ENCODE measurements around the gene ARHGAP24. TPM values are rescaled to one million over a fixed set of nuclear protein-coding genes. Genes with fewer than 3 reads are reported as not detected.

ARHGAP24 gene
- total RNA-seq, 1 donor from 2014 or later = 1.5 TPM

DNA sequence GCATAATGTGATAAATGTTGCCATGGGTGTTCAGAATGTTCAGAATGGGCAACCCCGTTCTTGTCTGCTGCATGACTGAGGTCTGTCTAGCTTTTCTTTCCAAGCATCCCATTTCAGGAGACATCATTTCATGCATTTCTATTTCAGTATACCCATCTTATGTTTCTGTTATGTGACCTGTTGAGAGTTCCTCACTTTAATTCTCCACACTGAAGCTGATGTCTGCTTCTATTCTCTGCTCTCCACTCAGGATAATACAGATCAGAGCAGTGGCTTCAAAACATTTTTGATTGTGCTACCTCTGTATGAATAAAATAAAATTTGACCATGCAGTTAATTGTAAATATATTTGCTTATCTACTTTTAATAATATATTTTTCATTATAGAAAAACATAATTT lies 398.6 kb downstream of the ARHGAP24 start:
- no peak for DNase-seq (ENCODE audit: low read depth, low spot score)
- peaks cover 9% of the 10 kb centered on the region for H3K4me1 Mint-ChIP-seq
- H3K27me3 Mint-ChIP-seq (ENCODE audit: low read depth) = no peaks in the 10 kb centered on the region
- TF ChIP-seq, protein P1, sequence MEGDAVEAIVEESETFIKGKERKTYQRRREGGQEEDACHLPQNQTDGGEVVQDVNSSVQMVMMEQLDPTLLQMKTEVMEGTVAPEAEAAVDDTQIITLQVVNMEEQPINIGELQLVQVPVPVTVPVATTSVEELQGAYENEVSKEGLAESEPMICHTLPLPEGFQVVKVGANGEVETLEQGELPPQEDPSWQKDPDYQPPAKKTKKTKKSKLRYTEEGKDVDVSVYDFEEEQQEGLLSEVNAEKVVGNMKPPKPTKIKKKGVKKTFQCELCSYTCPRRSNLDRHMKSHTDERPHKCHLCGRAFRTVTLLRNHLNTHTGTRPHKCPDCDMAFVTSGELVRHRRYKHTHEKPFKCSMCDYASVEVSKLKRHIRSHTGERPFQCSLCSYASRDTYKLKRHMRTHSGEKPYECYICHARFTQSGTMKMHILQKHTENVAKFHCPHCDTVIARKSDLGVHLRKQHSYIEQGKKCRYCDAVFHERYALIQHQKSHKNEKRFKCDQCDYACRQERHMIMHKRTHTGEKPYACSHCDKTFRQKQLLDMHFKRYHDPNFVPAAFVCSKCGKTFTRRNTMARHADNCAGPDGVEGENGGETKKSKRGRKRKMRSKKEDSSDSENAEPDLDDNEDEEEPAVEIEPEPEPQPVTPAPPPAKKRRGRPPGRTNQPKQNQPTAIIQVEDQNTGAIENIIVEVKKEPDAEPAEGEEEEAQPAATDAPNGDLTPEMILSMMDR (conservative IDR thresholded peaks at IDR 0.05) = no peak
- no peaks in the 10 kb centered on the region for H3K36me3 Mint-ChIP-seq (ENCODE audit: low read depth)
- no peak overlapping the region for H3K4me3 Mint-ChIP-seq
- H3K27ac Mint-ChIP-seq (ENCODE audit: unreplicated experiment) = no peak overlapping the region
- H3K9me3 Mint-ChIP-seq = no peaks in the 10 kb centered on the region

DNA sequence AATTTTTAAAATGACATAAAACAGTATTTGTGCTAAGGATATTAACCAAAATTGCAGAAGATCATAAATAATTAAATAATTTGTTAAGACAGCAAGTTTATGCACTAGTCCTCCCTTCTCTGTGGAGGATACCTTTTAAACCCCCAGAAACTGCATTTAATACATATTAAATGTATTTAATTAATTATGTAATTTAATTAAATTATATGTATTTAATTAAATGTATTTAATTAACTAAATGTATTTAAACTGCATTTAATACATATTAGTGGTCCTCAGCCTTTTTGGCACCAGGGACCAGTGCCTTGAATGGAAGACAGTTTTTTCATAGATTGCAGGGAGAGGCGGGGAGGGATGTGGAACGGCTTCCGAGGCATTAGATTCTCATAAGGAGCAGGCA lies 404.6 kb downstream of the ARHGAP24 start:
- TF ChIP-seq, protein P1 (conservative IDR thresholded peaks at IDR 0.05) = no peak
- peaks cover 2% of the 10 kb centered on the region for H3K9me3 Mint-ChIP-seq
- no peaks in the 10 kb centered on the region for H3K36me3 Mint-ChIP-seq (ENCODE audit: low read depth)
- no peak for DNase-seq (ENCODE audit: low read depth, low spot score)
- no peaks in the 10 kb centered on the region for H3K4me1 Mint-ChIP-seq
- H3K4me3 Mint-ChIP-seq = no peak overlapping the region
- H3K27me3 Mint-ChIP-seq (ENCODE audit: low read depth) = no peaks in the 10 kb centered on the region
- H3K27ac Mint-ChIP-seq (ENCODE audit: unreplicated experiment) = no peak overlapping the region

DNA sequence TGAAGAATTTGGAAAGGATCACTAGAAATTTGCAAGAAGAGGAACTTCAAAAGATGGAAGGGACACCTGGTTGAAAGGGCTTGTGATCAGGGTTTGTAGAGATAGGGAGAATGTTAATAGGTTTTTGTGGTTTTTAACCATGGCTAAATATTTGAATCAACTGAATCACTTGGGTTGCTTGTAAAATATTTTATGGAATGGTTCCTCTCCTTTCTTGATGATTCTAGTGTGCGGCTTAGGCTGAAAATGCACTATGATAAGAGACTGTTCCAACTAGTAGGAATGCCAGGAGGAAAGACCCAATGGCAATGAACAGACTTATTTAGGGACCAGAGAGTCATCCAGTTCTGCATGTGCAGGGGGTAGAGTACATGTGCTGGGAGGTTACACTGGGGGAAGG lies 408.2 kb downstream of the ARHGAP24 start:
- Mint-ChIP-seq H3K36me3 (ENCODE audit: low read depth) (no peaks in the 10 kb centered on the region), H3K4me3 (no peak overlapping the region), H3K9me3 (peaks cover 2% of the 10 kb centered on the region), H3K27ac (ENCODE audit: unreplicated experiment) (no peak overlapping the region), H3K4me1 (no peaks in the 10 kb centered on the region), H3K27me3 (ENCODE audit: low read depth) (no peaks in the 10 kb centered on the region)
- DNase-seq (ENCODE audit: low read depth, low spot score) = no peak
- TF ChIP-seq, protein P1 (conservative IDR thresholded peaks at IDR 0.05) = no peak

DNA sequence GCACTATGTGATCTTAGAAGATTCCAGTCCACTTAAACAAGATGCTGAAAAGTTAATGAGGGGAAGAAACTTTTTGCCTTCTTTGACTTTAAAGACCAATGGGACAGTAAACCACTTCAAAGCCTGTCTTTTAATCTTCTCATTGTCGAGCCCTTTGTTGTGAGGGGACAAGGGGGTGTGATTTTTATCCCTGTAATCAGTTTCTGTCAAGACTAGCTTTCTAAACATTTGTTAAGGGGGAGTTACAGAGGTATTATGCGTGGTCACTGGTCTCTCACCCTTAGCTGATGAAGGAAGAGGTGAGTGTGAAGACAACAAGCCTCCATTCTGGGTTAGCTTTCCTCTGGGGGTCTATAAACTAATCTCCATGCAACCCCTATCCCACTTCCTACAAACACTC lies 409.3 kb downstream of the ARHGAP24 start:
- no peak for DNase-seq (ENCODE audit: low read depth, low spot score)
- H3K9me3 Mint-ChIP-seq = peaks cover 2% of the 10 kb centered on the region
- TF ChIP-seq, protein P1 (conservative IDR thresholded peaks at IDR 0.05) = no peak
- no peaks in the 10 kb centered on the region for H3K4me1 Mint-ChIP-seq
- H3K4me3 Mint-ChIP-seq = no peak overlapping the region
- no peaks in the 10 kb centered on the region for H3K27me3 Mint-ChIP-seq (ENCODE audit: low read depth)
- H3K27ac Mint-ChIP-seq (ENCODE audit: unreplicated experiment) = no peak overlapping the region
- H3K36me3 Mint-ChIP-seq (ENCODE audit: low read depth) = no peaks in the 10 kb centered on the region

DNA sequence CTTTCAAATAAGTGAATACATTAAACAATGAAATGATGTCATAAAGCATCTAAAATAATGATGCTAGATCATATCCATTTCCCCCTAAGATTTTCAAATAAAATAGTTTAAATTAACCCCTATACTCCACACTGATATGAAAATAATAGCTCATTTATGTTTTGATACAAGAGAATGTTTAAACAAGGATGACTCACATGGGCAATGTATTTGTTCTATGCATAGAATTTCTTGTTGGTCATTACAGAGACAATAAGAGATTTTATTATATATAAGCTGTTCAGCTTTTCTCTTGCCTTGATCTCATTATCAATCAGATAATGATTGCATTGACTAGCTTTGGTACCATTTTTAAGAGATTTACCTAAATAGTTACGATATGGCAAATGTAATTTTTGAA lies 411.7 kb downstream of the ARHGAP24 start:
- Mint-ChIP-seq H3K4me3 (no peak overlapping the region), H3K9me3 (peaks cover 6% of the 10 kb centered on the region), H3K27me3 (ENCODE audit: low read depth) (peaks cover 2% of the 10 kb centered on the region), H3K36me3 (ENCODE audit: low read depth) (no peaks in the 10 kb centered on the region), H3K27ac (ENCODE audit: unreplicated experiment) (no peak overlapping the region), H3K4me1 (no peaks in the 10 kb centered on the region)
- TF ChIP-seq, protein P1 (conservative IDR thresholded peaks at IDR 0.05) = no peak
- no peak for DNase-seq (ENCODE audit: low read depth, low spot score)

DNA sequence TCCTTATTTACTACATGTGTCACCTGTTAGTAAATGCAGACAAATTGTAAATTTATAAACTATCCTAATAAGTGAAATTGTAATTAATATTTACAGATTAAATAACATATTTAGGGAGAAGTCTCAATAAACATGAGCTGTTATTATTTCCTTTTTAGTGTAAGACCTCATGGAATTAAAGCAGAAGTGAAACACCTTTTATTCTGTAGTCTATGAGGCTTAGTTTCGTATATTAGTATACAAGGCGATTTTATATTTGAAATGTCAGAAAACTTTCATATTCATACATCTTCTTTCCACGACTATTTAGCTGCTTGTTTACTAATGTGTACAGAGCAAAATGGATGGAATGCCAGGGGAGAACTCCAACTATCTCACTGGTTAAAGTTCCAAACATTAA lies 414.4 kb downstream of the ARHGAP24 start:
- no peak for DNase-seq (ENCODE audit: low read depth, low spot score)
- Mint-ChIP-seq H3K27ac (ENCODE audit: unreplicated experiment) (no peak overlapping the region), H3K4me3 (no peak overlapping the region), H3K4me1 (no peaks in the 10 kb centered on the region), H3K27me3 (ENCODE audit: low read depth) (peaks cover 2% of the 10 kb centered on the region), H3K36me3 (ENCODE audit: low read depth) (no peaks in the 10 kb centered on the region), H3K9me3 (peaks cover 3% of the 10 kb centered on the region)
- TF ChIP-seq, protein P1 (conservative IDR thresholded peaks at IDR 0.05) = no peak

Measured in neural crest cell (in vitro differentiated cells).